Ishikawa (cell line): Measurements from ENCODE around the gene MAPK9.

Source experiments
- CEBPB ChIP-seq: IDR thresholded peaks from 2 replicates; pipeline ENCODE4 v1.6.1; 2012
- TEAD4 ChIP-seq: IDR thresholded peaks from 2 replicates; pipeline ENCODE4 v1.6.1; 2012
- USF1 ChIP-seq: IDR thresholded peaks from 2 replicates; pipeline ENCODE4 v1.6.1; 2012

- TF ChIP-seq TEAD4 (no peak), CEBPB (no peak), USF1 (no peak)
These were observed 10.4 kb upstream of the MAPK9 start for GRCh38 chr5:180302256-180302655.
